NCI-H748 treated with DMSO at 0.1 percent for 48 hours (cell line): Measurements from ENCODE around the gene ZNF223.
A peak's percentile ranks its signal among the peaks of the same experiment; 100 is the strongest.

Experiments
- DNase-seq: peaks from one replicate; lab custom pipeline; 2025; lab: John Stamatoyannopoulos, UW

Gene ZNF223

GRCh38 chr19:44071824-44072542 is 20.1 kb downstream of the ZNF223 start, which contains the start of gene ZNF284:
Gene ZNF284 (plus strand): TSS chr19:44072159. CDS start chr19:44076390, 4,231 bp downstream.
- peak; percentile 93 for DNase-seq

- no peak for DNase-seq
Measured at GRCh38 chr19:44072543-44073401, 20.9 kb downstream of the ZNF223 start.

GRCh38 chr19:44076325-44076724 is 24.5 kb downstream of the ZNF223 start:
- no peak for DNase-seq

- no peak for DNase-seq
Measured at GRCh38 chr19:44092108-44092507, 40.3 kb downstream of the ZNF223 start.

- peak; percentile 98 for DNase-seq
Measured at GRCh38 chr19:44093931-44094765, 42.3 kb downstream of the ZNF223 start, which contains the start of gene ZNF224. Gene ZNF224 (plus strand): TSS chr19:44094361. CDS start chr19:44097874, 3,513 bp downstream.

GRCh38 chr19:44107751-44108150 is 55.9 kb downstream of the ZNF223 start:
- DNase-seq = no peak

GRCh38 chr19:44109458-44109857 is 57.6 kb downstream of the ZNF223 start:
- DNase-seq = no peak

GRCh38 chr19:44111910-44112463 is 60.2 kb downstream of the ZNF223 start:
- peak; percentile 95 for DNase-seq

- no peak for DNase-seq
Measured at GRCh38 chr19:44112802-44113137, 60.9 kb downstream of the ZNF223 start.

- DNase-seq = peak; percentile 99
Measured at GRCh38 chr19:44113138-44113783, 61.4 kb downstream of the ZNF223 start, which contains the start of gene ZNF225. Gene ZNF225 (plus strand): TSS chr19:44113399. CDS start chr19:44115828, 2,429 bp downstream.

GRCh38 chr19:44113784-44114390 is 62.1 kb downstream of the ZNF223 start:
- no peak for DNase-seq
